Raji (cell line): ENCODE measurements around the gene TYMP.

Experiments used
- POLR2A ChIP-seq: IDR thresholded peaks from 2 replicates; pipeline ENCODE4 v1.6.1; 2011; ENCODE audit warnings: low read depth, low read length, control low read depth; ENCODE audit not compliant: insufficient read depth

TYMP gene

DNA sequence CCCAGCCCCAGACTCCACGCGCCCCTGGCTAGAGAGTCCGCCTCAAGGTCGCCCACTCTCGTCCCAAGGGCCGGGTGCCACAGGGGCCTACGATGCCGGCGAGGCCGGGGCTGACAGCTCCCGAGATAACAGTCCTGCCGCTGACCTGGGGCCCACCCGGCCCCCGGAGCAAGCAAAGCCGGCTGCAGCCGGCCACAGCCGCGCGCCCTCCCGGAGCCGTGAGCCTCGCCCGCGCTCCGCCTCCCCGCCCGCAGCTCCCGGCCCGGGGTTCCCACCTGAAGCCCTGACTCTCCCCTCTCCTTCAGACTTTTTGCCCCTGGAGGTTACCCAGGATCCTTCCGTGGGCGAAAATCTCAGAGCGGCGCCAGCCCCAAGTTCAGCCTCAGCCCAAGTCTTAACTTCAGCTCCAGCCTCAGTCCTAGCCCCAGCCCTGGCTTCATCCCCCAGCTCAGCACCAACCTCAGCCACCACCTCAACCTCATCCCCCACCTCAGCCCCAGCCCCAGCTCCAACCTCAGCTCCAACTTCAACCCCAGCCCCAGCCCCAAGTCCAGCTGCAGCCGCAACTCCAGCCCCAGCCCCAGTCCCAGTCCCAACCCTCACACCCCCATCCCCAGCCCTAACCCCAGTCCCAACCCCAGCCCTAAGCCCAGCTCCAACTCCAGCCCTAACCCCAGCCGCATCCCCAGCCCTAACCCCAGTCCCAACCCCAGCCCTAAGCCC lies 17.6 kb upstream of the TYMP start:
- TF ChIP-seq POLR2A: no peak

DNA sequence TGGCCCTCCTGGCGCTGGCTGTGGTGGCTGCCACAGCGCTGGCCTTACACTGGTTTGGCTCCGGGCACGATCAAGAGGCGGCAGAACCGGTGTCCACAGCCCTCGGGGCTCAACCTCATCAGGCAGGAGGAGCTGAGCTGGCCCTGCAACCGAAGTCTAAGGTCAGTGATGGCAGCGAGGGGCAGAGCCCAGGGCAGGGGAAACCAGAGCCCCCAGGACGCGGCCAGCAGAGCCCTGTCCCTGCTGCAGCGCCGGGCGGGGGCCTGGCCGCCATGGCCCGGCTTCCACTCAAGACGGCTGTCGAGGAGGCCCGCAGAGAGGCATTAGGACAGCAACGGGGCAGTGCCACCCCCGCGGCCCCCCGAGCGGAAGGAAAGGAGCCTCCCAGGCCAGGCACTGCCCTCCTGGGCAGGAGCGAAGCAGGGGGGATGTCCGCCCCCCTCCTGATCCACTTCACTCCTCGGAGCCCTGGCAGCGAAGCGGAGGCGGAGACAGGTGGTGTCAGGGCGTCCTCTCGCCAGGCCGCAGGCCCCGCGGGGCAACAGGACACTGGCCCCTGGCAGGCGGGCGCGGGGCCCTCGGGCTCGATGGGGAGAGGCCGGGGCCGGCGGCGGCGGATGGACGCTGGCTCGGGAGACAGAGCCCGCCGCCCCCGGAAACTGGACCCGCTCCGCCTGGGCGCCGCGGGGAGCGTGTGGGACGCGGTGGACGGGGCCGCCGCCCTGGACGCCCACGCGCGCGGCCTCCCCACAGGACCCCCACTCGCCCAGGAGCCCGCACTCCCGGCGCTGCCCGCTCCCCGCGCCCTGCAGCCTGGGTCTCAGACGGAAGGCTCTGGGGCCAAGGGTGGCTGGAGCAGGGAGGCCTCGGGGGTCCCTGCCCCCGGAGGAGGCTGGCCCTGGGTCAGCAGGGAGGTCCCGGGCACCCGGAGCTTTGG lies 16.8 kb upstream of the TYMP start:
- no peak for TF ChIP-seq POLR2A

DNA sequence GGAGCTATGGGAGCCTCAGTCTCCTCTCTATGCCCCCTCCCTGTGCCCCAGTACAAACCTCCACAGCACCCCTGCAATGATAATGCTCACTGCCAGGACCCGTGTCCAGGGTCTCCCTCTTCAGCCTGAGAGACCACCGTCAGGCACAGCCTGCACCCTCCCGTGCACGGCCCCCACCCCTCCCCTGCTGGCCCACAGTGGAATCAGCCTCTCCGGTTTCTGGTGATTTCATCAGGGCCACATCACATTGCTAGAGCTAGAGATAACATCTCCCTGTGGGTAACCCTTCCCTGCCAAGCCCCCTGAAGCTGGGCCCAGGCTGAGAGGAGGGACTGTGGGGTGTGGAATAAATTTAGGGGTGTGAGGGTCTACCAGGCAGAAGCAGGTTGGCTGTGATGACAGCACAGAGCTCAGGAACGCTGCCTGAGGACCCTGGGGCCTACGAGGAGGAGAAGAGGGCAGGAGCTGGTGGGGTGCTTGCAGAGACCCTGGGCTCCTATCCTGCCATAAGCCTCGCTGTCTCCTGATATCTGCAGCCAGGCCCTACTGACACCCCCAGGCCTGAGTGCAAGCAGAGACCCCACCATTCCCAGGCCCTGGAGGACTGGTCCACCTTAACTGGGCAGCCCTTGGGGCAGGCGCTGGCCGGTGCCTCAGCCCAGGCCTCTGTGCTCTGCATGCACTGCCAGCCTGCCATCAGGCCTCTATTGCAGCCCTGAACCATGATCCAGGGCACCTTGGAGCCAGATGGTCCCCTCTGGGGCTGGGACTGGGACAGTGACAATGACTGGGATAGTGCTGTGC lies 15.9 kb upstream of the TYMP start, which contains the start of gene KLHDC7B:
Gene KLHDC7B (plus strand): TSS at position 378 of the 804 bp plus-strand sequence. CDS start 345 bp downstream, at position 723.
- no peak for TF ChIP-seq POLR2A

- TF ChIP-seq POLR2A: no peak
Observed at GRCh38 chr22:50544746-50545253, 15.0 kb upstream of the TYMP start.

GRCh38 chr22:50544078-50544745 lies 14.4 kb upstream of the TYMP start:
- TF ChIP-seq POLR2A: no peak

GRCh38 chr22:50542416-50542927 lies 12.7 kb upstream of the TYMP start:
- TF ChIP-seq POLR2A: no peak

- TF ChIP-seq POLR2A: no peak
Observed at GRCh38 chr22:50540381-50540780, 10.6 kb upstream of the TYMP start.

DNA sequence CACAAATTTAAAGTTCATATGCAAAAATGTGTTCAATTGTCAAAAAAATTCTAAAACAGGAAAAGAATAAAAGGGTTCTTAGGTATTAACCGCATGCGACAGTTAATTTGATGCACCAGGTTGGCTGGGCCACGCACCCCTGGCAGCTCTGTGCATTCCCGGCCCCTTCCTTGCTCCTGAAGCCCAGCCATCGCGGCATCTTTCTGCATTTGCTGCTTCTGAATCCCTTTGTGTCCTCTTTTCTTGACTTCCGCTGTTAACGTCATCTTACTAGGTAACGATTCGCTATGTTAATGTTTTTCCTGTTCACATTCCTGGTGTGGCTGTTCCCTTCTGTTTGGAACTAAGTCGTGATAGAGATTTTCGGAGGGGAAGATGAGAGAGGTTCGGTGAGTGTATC lies 8.0 kb upstream of the TYMP start:
- TF ChIP-seq POLR2A: no peak

GRCh38 chr22:50536226-50536625 lies 6.4 kb upstream of the TYMP start:
- no peak for TF ChIP-seq POLR2A

- peak; percentile 53 for TF ChIP-seq POLR2A
Observed at GRCh38 chr22:50535113-50535512, 5.3 kb upstream of the TYMP start.

DNA sequence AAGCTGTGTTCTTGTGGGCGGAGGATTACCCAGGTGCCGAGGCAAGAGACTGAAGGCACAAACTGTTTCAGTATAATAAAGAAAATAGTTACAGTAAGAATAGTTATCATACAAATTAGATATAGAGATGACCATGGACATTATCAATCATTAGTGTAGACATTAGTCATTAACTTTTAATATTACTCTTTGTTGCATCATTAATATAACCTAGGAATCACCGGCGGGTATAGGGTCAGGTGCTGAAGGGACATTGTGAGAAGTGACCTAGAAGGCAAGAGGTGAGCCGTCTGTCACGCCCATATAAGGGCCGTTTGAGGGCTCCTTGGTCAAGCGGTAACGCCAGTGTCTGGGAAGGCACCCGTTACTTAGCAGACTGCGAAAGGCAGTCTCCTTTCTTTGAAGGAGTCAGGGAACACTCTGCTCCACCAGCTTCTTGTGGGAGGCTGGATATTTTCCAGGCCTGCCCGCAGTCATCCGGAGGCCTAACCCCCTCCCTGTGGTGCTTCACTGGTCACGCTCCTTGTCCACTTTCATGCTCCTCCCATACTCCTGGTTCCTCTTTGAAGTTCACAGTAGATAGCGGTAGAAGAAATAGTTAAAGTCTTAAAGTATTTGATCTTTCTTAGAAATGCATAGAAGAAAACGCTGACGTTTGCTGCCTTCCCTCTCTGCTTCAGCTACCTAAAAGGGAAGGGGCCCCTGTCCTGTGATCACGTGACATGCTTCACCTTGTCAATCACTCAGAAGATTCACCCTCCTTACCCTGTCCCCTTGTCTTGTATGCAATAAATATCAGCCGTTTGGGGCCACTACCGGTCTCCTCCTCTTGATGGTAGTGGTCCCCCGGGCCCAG lies 4.3 kb upstream of the TYMP start:
- peak; percentile 64 for TF ChIP-seq POLR2A

DNA sequence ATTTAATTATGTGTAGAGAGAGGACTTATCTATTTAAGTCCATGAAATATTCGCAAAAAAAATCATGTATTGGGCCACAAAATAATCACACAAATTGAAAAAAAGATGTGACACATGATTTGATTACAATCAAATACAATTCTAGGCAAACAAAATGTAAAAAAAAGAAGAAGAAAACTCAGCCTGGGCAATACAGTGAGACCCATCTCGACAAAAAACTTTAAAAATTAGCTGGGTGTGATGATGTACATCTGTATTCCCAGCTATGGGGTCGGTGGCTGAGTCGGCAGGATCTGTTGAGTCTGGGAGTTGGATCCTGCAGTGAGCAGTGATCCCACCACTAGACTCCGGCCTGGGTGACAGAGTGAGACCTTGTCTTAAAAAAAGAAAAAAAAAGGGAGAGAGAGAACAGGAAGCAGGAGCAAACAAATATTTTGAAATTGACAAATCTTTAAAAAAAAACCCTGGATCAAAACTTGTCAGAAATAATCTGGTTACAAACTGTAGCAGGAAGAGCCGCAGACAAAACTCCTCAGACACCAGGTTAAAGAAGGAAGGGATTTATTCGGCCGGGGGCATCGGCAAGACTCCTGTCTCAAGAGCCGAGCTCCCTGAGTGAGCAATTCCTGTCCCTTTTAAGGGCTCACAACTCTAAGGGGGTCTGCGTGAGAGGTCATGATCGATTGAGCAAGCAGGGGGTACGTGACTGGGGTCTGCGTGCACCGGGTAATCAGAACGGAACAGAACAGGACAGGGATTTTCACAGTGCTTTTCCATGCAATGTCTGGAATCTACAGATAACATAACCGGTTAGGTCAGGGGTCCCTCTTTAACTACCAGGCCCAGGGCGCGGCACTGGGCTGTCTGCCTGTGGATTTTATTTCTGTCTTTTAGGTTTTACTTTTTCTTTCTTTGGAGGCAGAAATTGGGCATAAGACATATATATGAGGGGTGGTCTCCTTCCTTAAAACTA lies 3.3 kb upstream of the TYMP start:
- TF ChIP-seq POLR2A: no peak
